DND-41 (cell line): Measurements from ENCODE around the gene SLC41A3.

Experiments
- ATAC-seq: fragments of 200-7000 bp; cut with Tn5 transposase; 3 replicates; pipeline ENCODE4 v1.9.1; 2021; ENCODE audit warnings: low read depth; ENCODE audit not compliant: insufficient read depth
- DNase-seq: peaks from one replicate; pipeline ENCODE4 v3.0.0-alpha.2; 2020
- H2AFZ ChIP-seq: 2 replicates; pipeline ENCODE4 v1.6.0; 2012; ENCODE audit warnings: low read depth, low read length
- H3K27ac ChIP-seq: 2 replicates; pipeline ENCODE4 v1.5.1; 2012; ENCODE audit warnings: low read length, inconsistent platforms
- H3K27me3 ChIP-seq: fragments of 200-600 bp; sonication (generic); 2 replicates; pipeline ENCODE4 v1.6.0; 2012; ENCODE audit warnings: low read length, mild to moderate bottlenecking, inconsistent platforms; ENCODE audit not compliant: insufficient read depth, poor library complexity
- H3K36me3 ChIP-seq: 2 replicates; pipeline ENCODE4 v1.5.1; 2012; ENCODE audit warnings: low read length, inconsistent platforms; ENCODE audit not compliant: insufficient read depth
- H3K4me1 ChIP-seq: 2 replicates; pipeline ENCODE4 v1.5.1; 2012; ENCODE audit warnings: mild to moderate bottlenecking, low read length; ENCODE audit not compliant: insufficient read depth
- H3K4me2 ChIP-seq: 2 replicates; pipeline ENCODE4 v1.6.0; 2012; ENCODE audit warnings: mild to moderate bottlenecking, moderate library complexity, low read length, inconsistent platforms; ENCODE audit not compliant: insufficient read depth
- H3K4me3 ChIP-seq, 2 experiments: fragments of 200-600 bp in 1 of 2; shearing (Covaris generic) in 1 of 2; 2 replicates each; pipeline ENCODE4 v1.5.1; 2012 to 2016; ENCODE audit warnings: inconsistent platforms in 2 of 2, low read length in 2 of 2, mild to moderate bottlenecking in 2 of 2, low read depth in 1 of 2, moderate library complexity in 1 of 2
- H3K79me2 ChIP-seq: 2 replicates; pipeline ENCODE4 v1.6.0; 2012; ENCODE audit warnings: low read length, inconsistent platforms; ENCODE audit not compliant: insufficient read depth
- H3K9ac ChIP-seq: 2 replicates; pipeline ENCODE4 v1.6.0; 2012; ENCODE audit warnings: low read depth, mild to moderate bottlenecking, inconsistent platforms, low read length, moderate library complexity
- H3K9me3 ChIP-seq: 2 replicates; pipeline ENCODE4 v1.5.1; 2012; ENCODE audit warnings: low read length, moderate library complexity, mild to moderate bottlenecking, inconsistent platforms; ENCODE audit not compliant: insufficient read depth, severe bottlenecking
- H4K20me1 ChIP-seq: 2 replicates; pipeline ENCODE4 v1.6.0; 2012; ENCODE audit warnings: low read length; ENCODE audit not compliant: insufficient read depth
- CTCF ChIP-seq: IDR thresholded peaks from 2 replicates; pipeline ENCODE4 v1.5.1; 2012; ENCODE audit warnings: borderline replicate concordance, low read length, moderate library complexity, mild to moderate bottlenecking; ENCODE audit not compliant: poor library complexity, severe bottlenecking; ENCODE audit errors: extremely low read depth
- EZH2 ChIP-seq: IDR thresholded peaks from 3 replicates; pipeline ENCODE4 v1.6.1; 2012; ENCODE audit warnings: borderline replicate concordance, low read depth, mild to moderate bottlenecking, moderate library complexity, low read length, inconsistent platforms; ENCODE audit not compliant: severe bottlenecking

Gene SLC41A3

GRCh38 chr3:126014252-126014651 is 69.7 kb downstream of the SLC41A3 start:
- Histone ChIP-seq H4K20me1 (no peaks in the 10 kb centered on the region), H3K27ac (no peak overlapping the region), H3K4me2 (no peak overlapping the region), H3K9ac (no peak overlapping the region), H3K4me1 (no peaks in the 10 kb centered on the region), H3K9me3 (no peaks in the 10 kb centered on the region), H2AFZ (no peak overlapping the region), H3K79me2 (no peaks in the 10 kb centered on the region), H3K36me3 (no peaks in the 10 kb centered on the region), H3K27me3 (no peaks in the 10 kb centered on the region), H3K4me3 (no peak overlapping the region)
- DNase-seq (no peak), ATAC-seq (no peak)
- TF ChIP-seq EZH2 (no peak), CTCF (no peak)

GRCh38 chr3:126013751-126014156 is 70.2 kb downstream of the SLC41A3 start:
- no peak for DNase-seq
- Histone ChIP-seq H3K4me2 (no peak overlapping the region), H2AFZ (no peak overlapping the region), H3K4me3 (no peak overlapping the region), H3K9ac (no peak overlapping the region), H4K20me1 (no peaks in the 10 kb centered on the region), H3K27ac (no peak overlapping the region), H3K9me3 (no peaks in the 10 kb centered on the region), H3K36me3 (no peaks in the 10 kb centered on the region), H3K27me3 (no peaks in the 10 kb centered on the region), H3K79me2 (no peaks in the 10 kb centered on the region), H3K4me1 (no peaks in the 10 kb centered on the region)
- no peak for TF ChIP-seq EZH2
- TF ChIP-seq CTCF = no peak
- ATAC-seq = no peak

DNA sequence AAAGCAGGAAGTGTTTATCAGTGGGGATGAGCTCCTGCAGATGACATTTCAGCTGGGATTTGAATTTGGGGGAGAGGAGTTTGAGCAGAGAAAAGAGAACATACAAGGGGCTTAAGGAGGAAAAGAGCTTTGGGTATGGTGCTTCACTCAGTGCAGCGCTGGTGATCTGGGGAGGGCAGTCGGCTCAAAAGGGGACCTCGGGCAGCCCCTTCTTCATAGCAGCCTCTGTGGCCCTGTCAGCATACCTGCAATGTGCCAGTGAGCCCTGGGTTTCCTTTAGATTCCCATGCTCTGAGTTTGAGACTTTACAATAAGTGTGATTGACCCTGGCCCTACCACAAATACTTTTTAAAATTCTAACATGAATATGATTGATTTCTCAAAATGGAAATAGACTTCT is 74.7 kb downstream of the SLC41A3 start:
- H3K9ac ChIP-seq = no peak overlapping the region
- no peaks in the 10 kb centered on the region for H3K27me3 ChIP-seq
- no peaks in the 10 kb centered on the region for H3K9me3 ChIP-seq
- no peak overlapping the region for H3K4me2 ChIP-seq
- ATAC-seq (no peak), DNase-seq (no peak)
- no peak for TF ChIP-seq CTCF
- no peak for TF ChIP-seq EZH2
- no peaks in the 10 kb centered on the region for H3K79me2 ChIP-seq
- H3K36me3 ChIP-seq = peaks cover 18% of the 10 kb centered on the region
- no peak overlapping the region for H3K27ac ChIP-seq
- H2AFZ ChIP-seq = no peak overlapping the region
- H3K4me1 ChIP-seq = no peaks in the 10 kb centered on the region
- no peak overlapping the region for H3K4me3 ChIP-seq
- no peaks in the 10 kb centered on the region for H4K20me1 ChIP-seq

GRCh38 chr3:126008219-126008618 is 75.7 kb downstream of the SLC41A3 start:
- Histone ChIP-seq H3K4me1 (no peaks in the 10 kb centered on the region), H2AFZ (no peak overlapping the region)
- no peak for ATAC-seq

More at GRCh38 chr3:126008219-126008618, 75.7 kb downstream of the SLC41A3 start:
- H3K4me3 ChIP-seq = no peak overlapping the region
- H3K9ac ChIP-seq = no peak overlapping the region
- H3K27ac ChIP-seq = no peak overlapping the region
- H3K9me3 ChIP-seq = no peaks in the 10 kb centered on the region
- H3K79me2 ChIP-seq = no peaks in the 10 kb centered on the region
- H3K27me3 ChIP-seq = no peaks in the 10 kb centered on the region
- no peak for TF ChIP-seq CTCF
- TF ChIP-seq EZH2 = no peak
- no peaks in the 10 kb centered on the region for H4K20me1 ChIP-seq
- peaks cover 18% of the 10 kb centered on the region for H3K36me3 ChIP-seq
- no peak overlapping the region for H3K4me2 ChIP-seq
- DNase-seq = no peak
